ENCODE results near the gene MTUS2.

MTUS2 gene

DNA sequence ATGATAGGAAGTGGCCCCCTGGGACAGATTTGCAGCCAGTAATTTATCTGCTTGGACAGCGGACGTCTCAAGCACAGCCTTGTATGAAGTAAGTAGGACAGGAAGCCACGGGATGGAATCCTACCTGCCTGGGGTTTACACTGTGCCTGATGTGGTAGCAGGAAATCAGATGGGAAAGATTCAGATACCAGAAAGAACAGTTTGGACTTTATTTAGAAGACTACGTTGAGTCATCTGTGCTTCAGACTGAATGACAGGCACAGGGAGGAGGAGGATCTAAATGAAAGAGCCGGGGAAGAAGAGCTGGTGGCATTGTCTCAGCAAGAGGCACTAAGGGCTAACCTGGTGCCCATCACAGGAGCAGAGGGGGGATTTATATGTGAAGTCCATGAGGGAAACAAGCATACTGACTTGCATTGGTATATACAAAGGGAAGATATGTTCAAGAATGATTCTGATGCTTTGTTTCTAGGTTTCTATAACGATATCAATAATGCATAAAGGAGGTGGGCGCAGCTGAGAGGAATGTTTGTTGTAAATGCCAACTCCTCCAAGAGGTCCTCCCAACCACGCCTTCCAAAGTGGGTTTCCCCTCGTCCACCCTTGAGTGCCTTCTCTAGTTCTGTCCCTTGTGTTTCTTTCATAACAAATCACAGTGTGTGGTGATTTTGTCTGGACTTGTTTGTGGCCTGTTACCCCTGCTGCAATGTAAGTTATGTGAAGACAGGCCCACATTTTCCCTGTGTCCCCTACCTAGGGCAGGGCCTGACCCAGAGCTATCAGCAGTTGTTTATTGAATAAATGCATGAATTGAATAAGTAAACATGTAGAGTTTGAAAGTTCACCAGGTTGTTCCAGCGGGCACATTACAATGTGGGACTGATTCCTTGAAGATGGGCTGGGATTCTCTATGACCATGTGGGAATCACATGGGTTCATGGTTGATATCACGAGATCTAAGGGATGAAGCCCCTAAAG lies 446.9 kb downstream of the MTUS2 start:
- no peak for DNase-seq

DNA sequence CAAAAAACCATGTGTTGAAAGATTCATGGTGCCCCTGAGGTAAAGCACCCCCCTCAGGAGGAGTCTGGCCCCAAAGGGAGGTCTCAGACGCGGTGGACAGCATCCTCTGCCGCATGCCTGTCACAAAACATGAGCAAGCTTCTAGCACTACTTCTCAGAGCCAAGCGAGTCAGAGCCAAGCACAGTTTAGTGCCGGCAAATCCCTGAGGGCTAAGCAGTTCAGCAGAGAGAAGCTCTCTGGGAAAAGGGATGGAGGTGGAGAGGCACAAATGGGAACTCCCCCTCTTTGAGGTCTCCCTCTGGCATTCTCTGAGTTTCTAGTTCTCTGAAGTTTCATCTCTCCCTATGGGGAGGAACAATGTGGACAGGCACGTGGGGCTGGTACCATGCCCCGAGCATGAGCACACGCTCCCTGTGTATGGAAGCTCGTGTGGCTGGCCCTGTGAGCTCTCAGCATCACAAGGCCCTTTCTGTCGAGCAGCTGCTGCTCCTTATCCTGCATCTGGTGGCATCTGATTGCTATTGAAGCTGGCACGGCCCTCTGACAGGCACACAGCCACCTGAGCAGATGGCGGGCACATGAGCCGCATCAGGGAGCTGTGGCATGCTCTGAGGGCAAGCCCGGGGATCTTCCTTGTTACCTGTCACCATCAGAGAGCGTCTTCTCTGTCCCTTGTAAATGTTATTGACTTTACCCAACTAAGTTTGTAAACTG lies 450.3 kb downstream of the MTUS2 start:
- DNase-seq, result no peak

DNA sequence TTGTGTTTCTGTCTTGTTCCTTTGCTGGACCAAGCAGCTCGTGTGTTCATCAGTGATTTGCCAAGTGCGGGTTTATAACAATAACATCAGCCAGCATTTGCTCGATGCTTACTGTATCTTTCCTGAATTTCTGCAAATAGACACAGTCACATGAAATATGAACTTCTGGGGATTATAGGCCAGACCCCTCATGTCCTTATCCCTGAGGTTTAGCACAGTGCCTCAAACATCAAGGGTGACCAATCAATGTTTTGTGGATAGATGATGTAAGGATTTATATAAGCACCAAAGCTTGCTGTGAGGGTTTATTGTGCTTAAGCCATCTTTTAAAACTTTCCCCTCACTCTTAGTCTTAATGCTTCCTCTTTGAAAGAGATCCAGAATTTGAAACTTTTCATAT lies 451.5 kb downstream of the MTUS2 start:
- DNase-seq, result no peak

GRCh38 chr13:29279356-29280254 lies 459.5 kb downstream of the MTUS2 start:
- DNase-seq, result peak; percentile 33

DNA sequence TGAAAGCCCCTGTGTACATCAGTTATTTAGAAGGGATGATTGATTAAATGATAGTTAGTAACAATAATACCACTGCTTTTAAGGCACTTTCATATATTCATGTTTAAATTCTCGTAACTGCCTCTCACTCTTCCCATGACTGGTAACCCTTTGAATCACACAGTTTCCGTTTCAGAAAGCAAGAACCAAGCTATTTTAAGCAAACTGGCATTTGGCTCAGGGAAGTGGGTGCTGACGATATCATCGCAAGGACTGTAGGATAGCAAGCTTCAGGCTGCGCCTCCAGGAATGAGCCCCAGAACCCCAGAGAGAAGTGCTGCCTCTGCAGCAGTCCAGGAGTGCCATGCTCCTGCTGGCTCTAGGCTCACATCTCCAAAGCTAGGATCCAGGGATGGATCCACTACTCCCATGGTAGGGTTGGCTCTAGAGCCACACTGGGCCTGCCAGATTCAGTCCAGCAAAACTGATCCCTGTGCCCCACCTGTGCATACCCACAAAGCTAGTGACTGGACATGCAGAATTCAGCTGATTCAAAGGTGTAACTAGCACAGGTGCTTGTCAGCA lies 461.9 kb downstream of the MTUS2 start:
- DNase-seq, result no peak

DNA sequence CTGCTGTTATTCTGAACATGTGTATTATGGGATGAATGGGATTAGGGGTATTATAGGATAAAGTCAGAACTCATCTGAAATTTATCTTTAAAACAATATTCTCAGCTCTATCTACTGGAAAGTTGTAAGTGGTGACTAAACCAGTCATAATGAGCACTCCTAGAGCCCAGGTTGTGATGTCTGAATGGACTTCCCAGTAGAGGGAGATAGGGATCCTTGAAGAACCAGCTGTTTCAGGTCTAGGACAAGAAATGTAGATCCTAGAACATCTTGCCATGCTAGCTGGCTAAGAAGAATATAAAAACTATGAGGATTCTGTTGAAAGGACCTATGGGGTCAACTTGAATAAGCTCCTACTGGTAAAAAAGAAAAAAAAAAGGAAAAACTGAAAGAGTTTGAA lies 464.6 kb downstream of the MTUS2 start:
- DNase-seq, result no peak

DNA sequence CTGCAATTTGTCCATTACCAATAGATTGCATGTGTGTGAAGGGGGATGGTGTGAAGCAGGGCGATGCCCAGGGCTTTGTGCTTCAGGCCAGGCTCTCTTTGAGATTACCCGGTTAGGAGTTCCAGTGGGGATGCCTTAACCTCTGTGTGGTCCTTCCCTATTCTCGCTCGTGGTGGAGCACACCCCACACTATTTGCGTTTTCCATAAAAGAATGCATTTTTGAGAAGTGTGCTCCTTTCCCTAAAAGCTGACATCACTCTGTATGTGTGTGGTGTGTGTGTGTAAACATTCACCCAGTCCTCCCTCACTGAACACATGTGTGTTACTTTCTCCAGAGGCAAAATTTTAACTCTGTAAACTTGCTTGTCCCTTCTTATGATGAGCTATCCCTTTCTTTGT lies 467.1 kb downstream of the MTUS2 start:
- no peak for DNase-seq

DNA sequence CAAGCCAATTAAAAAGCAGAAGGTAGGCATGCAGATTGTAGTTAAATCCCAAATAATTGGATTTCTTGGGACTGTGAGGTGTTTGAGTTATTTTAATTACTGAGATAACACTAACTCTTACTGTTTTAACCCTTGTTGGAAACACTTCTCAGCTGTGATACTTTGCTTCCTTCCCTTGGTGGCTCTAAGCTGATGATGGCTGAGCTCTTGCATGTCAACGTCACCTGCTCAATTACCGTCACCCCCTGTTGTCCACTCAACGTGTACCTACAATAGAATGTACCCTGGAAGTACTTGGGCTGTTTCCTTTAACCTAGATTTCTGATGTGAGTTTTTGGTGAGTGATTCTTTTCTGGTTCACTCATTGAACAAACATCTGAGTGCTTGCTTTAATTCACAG lies 471.9 kb downstream of the MTUS2 start:
- no peak for DNase-seq

- DNase-seq, result no peak
Measured at GRCh38 chr13:29294821-29295220, 474.7 kb downstream of the MTUS2 start.

DNA sequence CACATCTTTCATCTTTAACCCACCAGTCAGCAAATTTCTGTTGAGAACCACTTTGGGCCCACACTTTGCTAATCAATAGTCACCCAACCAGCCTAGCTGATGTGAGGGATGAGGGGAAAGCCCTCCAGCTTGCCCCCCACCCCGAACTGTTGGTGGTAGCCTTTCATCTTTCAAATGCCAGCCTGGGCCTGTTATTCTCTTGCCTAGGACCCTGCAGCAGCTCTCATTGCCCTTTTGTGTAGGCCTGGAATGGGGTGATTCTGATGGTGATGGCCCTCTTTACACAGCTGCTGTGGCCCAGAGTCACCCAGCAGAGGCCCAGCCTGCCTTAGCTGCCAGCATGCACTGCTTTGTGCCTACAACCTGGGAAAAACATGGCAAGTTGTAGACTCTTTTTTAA lies 480.9 kb downstream of the MTUS2 start:
- no peak for DNase-seq

GRCh38 chr13:29304148-29304547 lies 484.0 kb downstream of the MTUS2 start:
- no peak for DNase-seq

- DNase-seq, result no peak
Measured at GRCh38 chr13:29310806-29311205, 490.7 kb downstream of the MTUS2 start.

- no peak for DNase-seq
Measured at GRCh38 chr13:29315847-29316246, 495.7 kb downstream of the MTUS2 start.

DNA sequence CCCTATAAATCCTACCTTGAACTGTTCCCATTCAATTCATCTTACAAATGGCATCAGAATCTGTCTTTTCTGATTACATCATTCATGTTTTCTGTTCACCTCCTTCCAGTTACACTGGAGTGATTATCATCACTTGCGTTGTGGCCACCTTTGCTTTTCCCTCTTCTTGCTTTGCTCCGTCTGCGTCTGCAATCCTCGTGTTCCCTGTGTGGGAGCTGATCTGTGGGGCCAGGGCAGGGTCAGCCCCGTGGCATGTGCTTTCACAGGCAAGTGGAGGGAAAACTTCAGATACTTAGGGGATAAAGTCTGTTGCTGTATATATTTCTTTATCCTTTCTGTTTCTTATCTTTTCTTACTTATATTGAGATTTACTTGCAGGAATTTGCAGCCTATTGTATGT lies 497.7 kb downstream of the MTUS2 start:
- no peak for DNase-seq

DNA sequence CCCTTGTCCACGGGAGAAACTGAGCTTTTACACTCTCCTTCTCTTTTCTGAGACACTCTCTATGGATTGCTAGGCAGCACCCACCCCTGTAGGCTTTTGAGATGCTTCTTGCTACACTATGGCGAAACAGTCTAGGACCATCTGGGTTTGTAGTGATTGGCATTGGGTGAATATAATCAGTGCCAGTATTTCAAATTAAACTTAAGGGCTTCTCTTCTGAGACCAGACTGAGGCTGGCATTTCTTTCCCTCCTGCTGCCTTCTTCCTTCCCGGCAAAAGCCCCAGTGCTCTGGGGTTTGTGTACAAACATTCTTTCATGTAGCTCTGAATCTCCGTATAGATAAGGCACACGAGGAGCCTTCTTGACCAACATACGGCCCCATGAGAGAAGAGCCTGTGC lies 498.6 kb downstream of the MTUS2 start:
- no peak for DNase-seq

- no peak for DNase-seq
Measured at GRCh38 chr13:29319451-29319850, 499.3 kb downstream of the MTUS2 start.

DNA sequence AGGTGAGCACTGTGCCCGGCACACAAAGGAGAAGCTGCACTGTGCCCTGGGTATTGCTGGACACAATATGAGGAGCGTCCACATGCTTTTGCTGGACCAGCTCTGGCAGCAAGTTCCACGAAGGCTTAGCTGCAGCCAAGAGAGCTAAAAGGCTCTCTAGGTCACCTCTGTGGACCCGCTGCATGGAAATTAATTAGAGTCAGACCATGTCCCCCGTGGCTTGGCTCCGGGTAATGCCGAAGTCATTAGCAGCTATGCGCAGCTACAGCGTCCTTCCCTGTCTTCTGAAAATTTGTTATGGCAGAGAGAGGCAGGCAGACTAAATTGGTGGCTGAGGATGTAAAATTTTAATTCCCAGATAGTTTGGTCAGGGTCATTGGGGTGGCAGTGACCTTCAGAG lies 503.8 kb downstream of the MTUS2 start:
- no peak for DNase-seq

DNA sequence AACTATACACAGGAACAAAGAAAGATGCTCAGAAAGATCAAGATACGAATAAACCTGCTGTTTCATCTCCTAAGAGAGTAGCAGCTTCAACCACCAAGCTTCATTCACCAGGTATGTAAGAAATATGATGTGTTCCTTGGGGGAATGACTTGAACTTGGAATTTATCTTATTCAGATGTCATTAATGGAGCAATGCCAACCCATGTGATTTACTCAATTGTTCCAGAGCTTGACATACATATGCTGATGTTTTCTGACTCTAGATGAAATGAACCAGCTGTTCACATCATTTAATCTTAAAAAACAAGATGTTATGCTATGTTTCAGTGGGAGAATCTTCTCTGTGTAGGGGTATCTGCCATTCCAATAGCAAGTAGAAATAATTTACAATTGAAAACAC lies 504.5 kb downstream of the MTUS2 start:
- no peak for DNase-seq

DNA sequence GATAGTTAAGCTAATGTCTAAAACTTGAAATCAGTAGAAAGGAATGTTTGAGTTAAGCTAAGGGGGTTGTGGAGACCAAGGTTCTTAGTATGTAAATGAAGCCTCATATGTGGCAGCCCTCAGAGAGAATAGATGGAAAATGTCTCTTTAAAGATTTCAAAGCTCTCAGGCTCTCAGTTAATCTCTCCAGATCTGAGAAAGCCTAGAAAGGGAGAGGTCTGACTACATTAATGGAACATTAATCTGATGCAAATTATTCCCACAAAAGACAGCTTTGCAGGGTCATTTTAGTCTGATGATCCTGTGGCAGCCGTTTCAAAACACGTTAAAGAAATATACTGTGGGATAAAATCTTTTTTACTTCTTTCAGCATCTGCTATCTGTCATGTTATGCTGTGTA lies 508.4 kb downstream of the MTUS2 start:
- DNase-seq, result no peak

DNA sequence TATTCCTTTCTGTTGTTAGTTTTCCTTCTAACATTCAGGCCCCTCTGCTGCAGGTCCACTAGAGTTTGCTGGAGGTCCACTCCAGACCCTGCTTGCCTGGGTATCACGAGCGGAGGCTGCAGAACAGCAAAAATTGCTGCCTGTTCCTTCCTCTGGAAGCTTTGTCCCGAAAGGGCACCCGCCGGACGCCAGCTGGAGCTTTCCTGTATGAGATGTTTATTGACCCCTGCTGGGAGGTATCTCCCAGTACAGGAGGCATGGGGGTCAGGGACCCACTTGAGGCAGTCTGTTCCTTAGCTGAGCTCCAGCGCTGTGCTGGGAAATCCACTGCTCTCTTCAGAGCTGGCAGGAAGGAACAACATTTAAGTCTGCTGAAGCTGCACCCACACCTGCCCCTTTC lies 516.2 kb downstream of the MTUS2 start:
- no peak for DNase-seq

- no peak for DNase-seq
Measured at GRCh38 chr13:29339386-29340272, 519.5 kb downstream of the MTUS2 start.

Data from NCI-H1105 (cell line).